GM12878 (cell line): Measurements from ENCODE around the gene IFNA16. TPM values are rescaled to one million over a fixed set of nuclear protein-coding genes. Genes with fewer than 3 reads are reported as not detected.
"Not testable (repeated sequence)": the region's sequence is repeated elsewhere in the genome, so short reads cannot be mapped to it uniquely, and the experiment has no call there.

Experiments used
- ATAC-seq: fragments of 200-7000 bp; cut with Tn5 transposase; 3 replicates; pipeline ENCODE4 v1.9.1; 2020; ENCODE audit warnings: mild to moderate bottlenecking, moderate library complexity
- BruUV-seq: library from RNA; stranded (reverse); fragments of 400-500 nt; replicated peaks from 2 replicates; lab custom pipeline; 2021; lab: Mats Ljungman, UMichigan
- CTCF ChIA-PET: fragments of 300-600 bp; sonication (Branson Sonifier 250); formaldehyde crosslinking; extraction: SDS; loops from one replicate; lab custom pipeline; 2021; ENCODE audit warnings: inconsistent platforms; lab: Yijun Ruan, JAX
- POLR2A ChIA-PET: fragments of 350-600 bp; formaldehyde crosslinking; extraction: SDS; loops from one replicate; lab custom pipeline; 2021; ENCODE audit warnings: inconsistent platforms; lab: Charles Lee
- RAD21 ChIA-PET: fragments of 300-600 bp; sonication (Branson Sonifier 250); formaldehyde crosslinking; loops from one replicate; lab custom pipeline; 2023; ENCODE audit warnings: antibody characterized with exemption; ENCODE audit not compliant: unreplicated experiment; lab: Charles Lee
- SMC1A ChIA-PET: fragments of 300-600 bp; sonication (Branson Sonifier 250); formaldehyde crosslinking; loops from one replicate; lab custom pipeline; 2023; ENCODE audit not compliant: unreplicated experiment, uncharacterized antibody; lab: Charles Lee
- DNase-seq: peaks from one replicate; pipeline ENCODE4 v3.0.0-alpha.2; 2011; ENCODE audit warnings: low read depth, low spot score
- FAIRE-seq: peaks from 3 replicates; lab custom pipeline; 2011; peaks lifted over from hg19 to GRCh38; lab: Jason Lieb, UNC
- H2AFZ ChIP-seq: 2 replicates; pipeline ENCODE4 v1.6.0; 2011; ENCODE audit warnings: low read depth, low read length, control low read depth; ENCODE audit not compliant: control insufficient read depth
- H3K27ac ChIP-seq: 2 replicates; pipeline ENCODE4 v1.5.1; 2011; ENCODE audit warnings: control low read depth; ENCODE audit not compliant: control insufficient read depth, insufficient read depth
- H3K27me3 ChIP-seq, 2 experiments: replicated peaks in 1 of 2; 2 replicates each; pipeline versions ENCODE4 v1.6.0 to v1.6.1; 2011; ENCODE audit warnings: low read length in 1 of 2; ENCODE audit not compliant: control insufficient read depth in 2 of 2, insufficient read depth in 2 of 2
- H3K36me3 ChIP-seq, 2 experiments: 2 replicates each; pipeline ENCODE4 v1.5.1; 2011; ENCODE audit warnings: low read length in 1 of 2; ENCODE audit not compliant: control insufficient read depth in 2 of 2, insufficient read depth in 2 of 2
- H3K4me1 ChIP-seq: 2 replicates; pipeline ENCODE4 v1.6.1; 2011; ENCODE audit warnings: mild to moderate bottlenecking, low read length, moderate library complexity, mixed read lengths; ENCODE audit not compliant: control insufficient read depth, insufficient read depth
- H3K4me2 ChIP-seq: 2 replicates; pipeline ENCODE4 v1.6.0; 2011; ENCODE audit warnings: control low read depth; ENCODE audit not compliant: control insufficient read depth, insufficient read depth
- H3K4me3 ChIP-seq: fragments of 200-600 bp; sonication (generic); 2 replicates; pipeline ENCODE4 v1.5.1; 2016
- H3K79me2 ChIP-seq: 2 replicates; pipeline ENCODE4 v1.6.0; 2011; ENCODE audit warnings: low read length; ENCODE audit not compliant: control insufficient read depth, insufficient read depth
- H3K9ac ChIP-seq: 2 replicates; pipeline ENCODE4 v1.8.0; 2011; ENCODE audit warnings: low read length, control low read depth, mixed read lengths; ENCODE audit not compliant: control insufficient read depth, insufficient read depth
- H3K9me3 ChIP-seq: replicated peaks from 3 replicates; pipeline ENCODE4 v1.5.1; 2011; ENCODE audit warnings: mild to moderate bottlenecking, low read length; ENCODE audit not compliant: control insufficient read depth, insufficient read depth
- H4K20me1 ChIP-seq: 2 replicates; pipeline ENCODE4 v1.6.0; 2011; ENCODE audit not compliant: control insufficient read depth, insufficient read depth
- CTCF ChIP-seq, 3 experiments: IDR thresholded peaks in 2 of 3; conservative IDR thresholded peaks in 1 of 3; 2 replicates each; pipeline ENCODE4 v1.5.1; 2011; ENCODE audit warnings: low read depth in 3 of 3, low read length in 3 of 3, mild to moderate bottlenecking in 3 of 3, control low read depth in 2 of 3, moderate library complexity in 2 of 3, inconsistent platforms in 1 of 3, mixed read lengths in 1 of 3; ENCODE audit not compliant: control insufficient read depth in 2 of 3, insufficient read depth in 1 of 3; ENCODE audit errors: extremely low read depth in 1 of 3
- RFX5 ChIP-seq: IDR thresholded peaks from 2 replicates; pipeline ENCODE4 v1.6.1; 2011; ENCODE audit warnings: low read depth, low read length, improper control_type of control experiment
- RUNX3 ChIP-seq: IDR thresholded peaks from 2 replicates; pipeline ENCODE4 v1.6.1; 2012; ENCODE audit warnings: low read length, inconsistent platforms
- TARDBP ChIP-seq: IDR thresholded peaks from 2 replicates; pipeline ENCODE4 v1.6.1; 2016; ENCODE audit warnings: borderline replicate concordance
- WGBS: methylation state at CpG from one replicate; pipeline ENCODE4 v1.1.6; 2016; ENCODE audit warnings: low lambda C conversion rate; ENCODE audit not compliant: insufficient replicate concordance, insufficient coverage; ENCODE audit errors: missing lambda C conversion rate; 5-methylcytosine and 5-hydroxymethylcytosine counted together
- in situ Hi-C: fragments of 300-500 bp; cut with MboI; formaldehyde crosslinking; loops from 9 replicates; pipeline ENCODE4 v1.14.3; 2018; ENCODE audit warnings: mixed read lengths
- intact Hi-C: fragments of 100-400 bp; cut with micrococcal nuclease; formaldehyde crosslinking; loops from one replicate; pipeline ENCODE4 v1.14.2; 2022; ENCODE audit not compliant: unreplicated experiment
- polyA plus RNA-seq, 11 experiments: library from polyadenylated mRNA; depleted of rRNA in 4 of 11; unstranded in 6 of 11; stranded (reverse) in 5 of 11; fragments of >200 nt; fragmentation: Nextera tagmentation in 4 of 11; fragmentation: Illumina TruSeq in 1 of 11; extraction: Ambion mirVana in 4 of 11; extraction: Trizol in 1 of 11; gene quantifications; 1 replicate in 1 of 11; 2 replicates in 10 of 11; pipeline versions ENCODE4 v1.2.1 to v1.2.3, GENCODE V29; 2011 to 2016; ENCODE audit warnings: inconsistent platforms in 2 of 11, missing spikeins in 2 of 11, low read depth in 1 of 11
- total RNA-seq, 4 experiments: library from RNA; depleted of rRNA in 3 of 4; stranded (reverse); fragments of >200 nt in 3 of 4; fragmentation: Illumina TruSeq in 1 of 4; extraction: Trizol in 1 of 4; gene quantifications; 2 replicates each; pipeline versions ENCODE4 v1.2.1 to v1.2.3, GENCODE V29; 2013 to 2021

IFNA16 gene
- total and polyA plus RNA-seq, 10 of the 15 experiments (the other 5 are each of a cell fraction or from before 2014, with no cell fraction given), result not detected

DNA sequence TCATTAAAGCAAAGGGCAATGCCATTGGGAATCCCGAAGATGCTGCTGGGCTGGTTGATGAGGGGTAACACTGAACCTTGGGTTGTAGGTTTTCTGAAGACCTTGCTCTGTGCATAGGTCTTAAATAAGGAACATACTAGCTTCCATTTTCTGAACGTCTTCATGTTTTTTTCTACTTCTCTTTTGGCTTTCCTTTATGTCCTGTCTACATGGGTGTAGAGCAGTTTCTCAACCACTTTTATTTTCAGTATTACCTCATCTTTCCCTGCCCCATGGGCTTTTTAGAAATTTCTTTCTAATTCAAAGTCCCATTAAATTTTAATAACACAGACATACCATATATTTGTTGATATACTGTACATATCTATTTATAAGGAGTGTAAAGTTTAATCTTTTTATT lies 22.8 kb upstream of the IFNA16 start, which contains the start of gene IFNA14:
TSS of gene IFNA14 (minus strand) at position 95 of the 400 bp plus-strand sequence. CDS start at position 25, 70 bp downstream.
- in situ Hi-C loops, result loop anchor here (10.0 kb wide), 1 partner anchor 555 kb away; no protein-coding TSS in a partner anchor
- no peaks in the 10 kb centered on the region for H3K9me3 ChIP-seq
- no peaks in the 10 kb centered on the region for H3K36me3 ChIP-seq
- no peaks in the 10 kb centered on the region for H3K27me3 ChIP-seq
- TF ChIP-seq CTCF (IDR thresholded peaks at IDR 0.05 in 2 of 3, conservative IDR thresholded peaks at IDR 0.05 in 1 of 3; ENCODE audit: control insufficient read depth in 2 of 3, extremely low read depth in 1 of 3, insufficient read depth in 1 of 3, low read depth in 3 of 3, low read length in 3 of 3) (no peak), TARDBP (no peak), RFX5 (no peak), RUNX3 (no peak)
- H3K4me3 ChIP-seq, result no peak within 1 kb of the TSS
- BruUV-seq, result no TSS peak
- CTCF ChIA-PET, result interaction anchor here (1.1 to 1.7 kb wide), 4 partner anchors 10 to 226 kb away, joined by 3 to 11 read pairs (median 3); no protein-coding TSS in a partner anchor
- ATAC-seq (peak; percentile 34; the same call in 2 of the 3 replicates), FAIRE-seq (no peak), DNase-seq (no peak)
- H2AFZ ChIP-seq, result peak within 1 kb of the TSS; percentile 50
- no peak within 1 kb of the TSS for H3K9ac ChIP-seq
- H3K79me2 ChIP-seq, result no peaks in the 10 kb centered on the region
- SMC1A ChIA-PET, result interaction anchor here (1.0 to 1.6 kb wide), 3 partner anchors 9 to 215 kb away, joined by 3 to 8 read pairs (median 3); no protein-coding TSS in a partner anchor
- RAD21 ChIA-PET, result no interaction called here
- intact Hi-C loops, result loop anchor here (5.0 to 10.0 kb wide), 2 partner anchors 172 to 465 kb away; no protein-coding TSS in a partner anchor
- no peaks in the 10 kb centered on the region for H4K20me1 ChIP-seq
- H3K4me1 ChIP-seq, result peaks cover 3% of the 10 kb centered on the region; the same call in 1 of the 2 replicates
- H3K4me2 ChIP-seq, result peak within 1 kb of the TSS; percentile 26; the same call in 1 of the 2 replicates
- POLR2A ChIA-PET, result no interaction called here
- no peak within 1 kb of the TSS for H3K27ac ChIP-seq
- 23% methylated on average over 2 of the region's 2 CpGs for WGBS

GRCh38 chr9:21236360-21236714 lies 19.2 kb upstream of the IFNA16 start:
- ChIA-PET RAD21 (interaction anchor here (0.8 to 2.3 kb wide), 14 partner anchors 11 to 219 kb away, joined by 3 to 7 read pairs (median 5); no protein-coding TSS in a partner anchor), SMC1A (interaction anchor here (0.6 to 1.6 kb wide), 18 partner anchors 10 to 559 kb away, joined by 3 to 9 read pairs (median 4); no protein-coding TSS in a partner anchor), CTCF (interaction anchor here (0.6 to 4.4 kb wide), 37 partner anchors 10 to 567 kb away, joined by 3 to 20 read pairs (median 4); partner anchors contain the start of genes IFNA10 and IFNA8), POLR2A (interaction anchor here (0.7 kb wide), 1 partner anchor 237 kb away, joined by 3 read pairs; no protein-coding TSS in a partner anchor)
- intact Hi-C loops, result loop anchor here (10.0 kb wide), 1 partner anchor 468 kb away; no protein-coding TSS in a partner anchor
- not testable (repeated sequence) for H3K4me1 ChIP-seq, H3K9ac ChIP-seq, BruUV-seq, H3K4me3 ChIP-seq, H2AFZ ChIP-seq, H3K36me3 ChIP-seq, DNase-seq, H3K27ac ChIP-seq, H4K20me1 ChIP-seq, H3K9me3 ChIP-seq, H3K4me2 ChIP-seq, H3K27me3 ChIP-seq, H3K79me2 ChIP-seq
- WGBS, result 0% methylated on average over 1 of the region's 1 CpG
- FAIRE-seq (peak; percentile 31), ATAC-seq (peak; percentile 18; the same call in 2 of the 3 replicates)
- in situ Hi-C loops, result loop anchor here (10.0 kb wide), 1 partner anchor 558 kb away; no protein-coding TSS in a partner anchor
